Endothelial cell (in vitro differentiated cells): ENCODE measurements around the gene EYA2. TPM values are rescaled to one million over a fixed set of nuclear protein-coding genes. Genes with fewer than 3 reads are reported as not detected.

Experiments used
- DNase-seq: peaks from one replicate; pipeline ENCODE4 v3.0.0; 2021; ENCODE audit warnings: low spot score
- H3K27ac Mint-ChIP-seq: one replicate; pipeline ENCODE4 v1.8.0; 2021; ENCODE audit warnings: mixed read lengths, inconsistent platforms; ENCODE audit not compliant: unreplicated experiment
- H3K27me3 Mint-ChIP-seq: one replicate; pipeline ENCODE4 v1.8.0; 2021; ENCODE audit warnings: mild to moderate bottlenecking, moderate library complexity, mixed read lengths, inconsistent platforms; ENCODE audit not compliant: unreplicated experiment
- H3K36me3 Mint-ChIP-seq: one replicate; pipeline ENCODE4 v1.8.0; 2021; ENCODE audit warnings: mild to moderate bottlenecking, low read depth, mixed read lengths, inconsistent platforms; ENCODE audit not compliant: unreplicated experiment
- H3K4me1 Mint-ChIP-seq: one replicate; pipeline ENCODE4 v1.8.0; 2021; ENCODE audit warnings: mild to moderate bottlenecking, mixed read lengths, inconsistent platforms; ENCODE audit not compliant: unreplicated experiment
- H3K4me3 Mint-ChIP-seq: one replicate; pipeline ENCODE4 v1.8.0; 2021; ENCODE audit warnings: mild to moderate bottlenecking, mixed read lengths, inconsistent platforms; ENCODE audit not compliant: unreplicated experiment
- H3K9me3 Mint-ChIP-seq: one replicate; pipeline ENCODE4 v1.8.0; 2021; ENCODE audit warnings: mixed read lengths, inconsistent platforms; ENCODE audit not compliant: unreplicated experiment
- total RNA-seq: library from RNA; stranded (reverse); fragmentation: NEBNext Ultra II Directional; extraction: Animal tissue kit (Norgen Biotek cat#: 25700); gene quantifications from one replicate; pipeline ENCODE4 v1.2.1, GENCODE V29; 2021; ENCODE audit not compliant: unreplicated experiment
- TF ChIP-seq, protein P1 (sequence below): fragments of 200-600 bp; sonication (generic); IDR thresholded peaks from one replicate; pipeline ENCODE4 v1.5.0; 2021; ENCODE audit warnings: antibody characterized with exemption; ENCODE audit not compliant: unreplicated experiment

The EYA2 gene
- total RNA-seq, 1 donor from 2014 or later, result not detected

DNA sequence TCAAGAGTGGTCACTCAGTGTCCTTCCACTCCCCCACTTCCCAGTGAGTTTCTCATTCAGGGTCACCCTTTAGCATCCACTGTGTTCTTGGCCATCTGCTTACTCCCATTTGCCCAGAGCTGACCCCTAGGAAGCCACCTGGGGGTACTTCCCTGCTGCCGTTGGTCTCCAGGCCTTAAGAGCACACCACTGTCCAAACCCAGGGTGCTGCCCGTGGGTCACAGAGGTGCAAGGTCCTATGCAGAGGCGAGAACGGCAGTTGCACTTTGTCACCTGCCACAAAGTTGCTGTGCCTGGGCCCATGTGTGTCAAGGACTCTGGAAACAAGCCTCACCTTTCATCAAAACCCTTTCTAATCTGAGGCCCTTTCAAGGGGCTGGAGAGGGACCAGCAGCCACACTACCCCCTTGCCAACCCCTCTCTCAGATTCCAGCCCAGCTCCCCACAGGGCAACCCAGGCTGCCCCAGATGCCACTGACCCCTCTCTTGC is 270.8 kb downstream of the EYA2 start:
- no peak for DNase-seq
- H3K27me3 Mint-ChIP-seq, result peaks cover 6% of the 10 kb centered on the region
- TF ChIP-seq, protein P1, sequence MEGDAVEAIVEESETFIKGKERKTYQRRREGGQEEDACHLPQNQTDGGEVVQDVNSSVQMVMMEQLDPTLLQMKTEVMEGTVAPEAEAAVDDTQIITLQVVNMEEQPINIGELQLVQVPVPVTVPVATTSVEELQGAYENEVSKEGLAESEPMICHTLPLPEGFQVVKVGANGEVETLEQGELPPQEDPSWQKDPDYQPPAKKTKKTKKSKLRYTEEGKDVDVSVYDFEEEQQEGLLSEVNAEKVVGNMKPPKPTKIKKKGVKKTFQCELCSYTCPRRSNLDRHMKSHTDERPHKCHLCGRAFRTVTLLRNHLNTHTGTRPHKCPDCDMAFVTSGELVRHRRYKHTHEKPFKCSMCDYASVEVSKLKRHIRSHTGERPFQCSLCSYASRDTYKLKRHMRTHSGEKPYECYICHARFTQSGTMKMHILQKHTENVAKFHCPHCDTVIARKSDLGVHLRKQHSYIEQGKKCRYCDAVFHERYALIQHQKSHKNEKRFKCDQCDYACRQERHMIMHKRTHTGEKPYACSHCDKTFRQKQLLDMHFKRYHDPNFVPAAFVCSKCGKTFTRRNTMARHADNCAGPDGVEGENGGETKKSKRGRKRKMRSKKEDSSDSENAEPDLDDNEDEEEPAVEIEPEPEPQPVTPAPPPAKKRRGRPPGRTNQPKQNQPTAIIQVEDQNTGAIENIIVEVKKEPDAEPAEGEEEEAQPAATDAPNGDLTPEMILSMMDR, result no peak
- H3K36me3 Mint-ChIP-seq, result no peaks in the 10 kb centered on the region
- H3K4me1 Mint-ChIP-seq, result no peaks in the 10 kb centered on the region
- no peak overlapping the region for H3K4me3 Mint-ChIP-seq
- no peak overlapping the region for H3K27ac Mint-ChIP-seq
- no peaks in the 10 kb centered on the region for H3K9me3 Mint-ChIP-seq

DNA sequence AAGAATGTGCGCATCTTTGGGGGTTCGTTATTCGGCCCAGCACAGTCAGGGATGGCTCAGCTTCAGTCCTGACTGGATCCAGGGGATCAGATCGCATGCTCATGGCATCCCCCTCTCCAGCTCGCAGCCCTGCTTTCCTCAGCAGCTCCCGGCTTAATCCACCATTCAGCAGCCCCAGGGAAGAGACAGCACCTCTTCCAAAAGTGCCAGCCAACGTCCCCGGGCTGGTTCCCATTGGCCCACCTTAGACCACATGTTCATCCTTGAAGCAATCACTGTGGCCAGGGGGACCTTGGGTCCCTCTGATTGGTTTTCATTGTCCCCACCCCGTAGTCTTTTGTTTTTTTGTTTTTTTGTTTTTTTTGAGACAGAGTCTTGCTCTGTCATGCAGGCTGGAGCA is 273.2 kb downstream of the EYA2 start:
- Mint-ChIP-seq H3K27ac (no peak overlapping the region), H3K36me3 (no peaks in the 10 kb centered on the region), H3K4me1 (no peaks in the 10 kb centered on the region), H3K27me3 (peaks cover 9% of the 10 kb centered on the region), H3K4me3 (no peak overlapping the region), H3K9me3 (no peaks in the 10 kb centered on the region)
- no peak for DNase-seq
- TF ChIP-seq, protein P1, result no peak

DNA sequence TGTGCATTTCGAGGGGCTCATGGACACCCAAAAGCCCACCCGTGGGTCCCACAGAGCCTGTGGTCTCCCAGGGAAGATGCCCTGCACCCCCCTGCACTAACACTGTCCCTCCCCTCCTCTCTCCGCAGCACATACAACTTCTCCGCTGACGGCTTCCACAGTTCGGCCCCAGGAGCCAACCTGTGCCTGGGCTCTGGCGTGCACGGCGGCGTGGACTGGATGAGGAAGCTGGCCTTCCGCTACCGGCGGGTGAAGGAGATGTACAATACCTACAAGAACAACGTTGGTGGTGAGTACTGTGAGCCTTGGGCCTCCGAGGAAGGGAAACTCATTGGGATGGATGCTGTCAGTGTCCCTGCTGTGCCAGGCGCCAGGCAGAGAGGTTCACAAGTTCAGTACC is 277.9 kb downstream of the EYA2 start:
- Mint-ChIP-seq H3K27ac (no peak overlapping the region), H3K4me3 (no peak overlapping the region), H3K9me3 (no peaks in the 10 kb centered on the region), H3K4me1 (peaks cover 6% of the 10 kb centered on the region), H3K36me3 (no peaks in the 10 kb centered on the region), H3K27me3 (peaks cover 6% of the 10 kb centered on the region)
- TF ChIP-seq, protein P1, result no peak
- DNase-seq, result no peak

DNA sequence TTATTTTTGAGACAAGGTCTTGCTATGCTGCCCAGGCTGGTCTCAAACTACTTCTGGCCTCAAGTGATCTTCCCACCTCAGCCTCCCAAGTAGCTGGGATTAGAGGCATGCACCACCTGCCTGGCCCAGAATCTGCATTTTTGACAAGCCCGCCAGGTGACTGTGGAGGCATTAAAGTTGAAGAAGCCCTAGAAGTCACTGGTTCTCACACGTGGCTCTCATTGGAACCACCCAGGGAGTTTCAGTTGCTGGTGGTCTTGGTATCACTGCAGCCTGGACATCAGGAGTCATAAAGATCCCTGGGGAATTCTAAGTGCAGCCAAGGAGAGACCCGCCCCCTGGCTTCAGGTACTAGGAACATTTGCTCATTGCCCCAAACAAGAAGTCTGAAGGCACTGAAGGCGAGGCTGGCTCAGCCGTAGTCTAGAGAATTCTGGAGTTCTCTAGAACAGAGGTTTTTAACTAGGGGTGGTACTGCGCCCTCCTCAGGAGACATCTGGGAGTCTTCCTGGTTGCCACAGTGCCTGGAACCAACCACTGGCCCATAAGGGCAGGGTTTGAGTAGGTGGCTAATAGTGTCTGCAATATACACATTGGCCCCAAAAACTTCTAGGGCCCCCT is 279.1 kb downstream of the EYA2 start:
- H3K36me3 Mint-ChIP-seq, result no peaks in the 10 kb centered on the region
- no peak overlapping the region for H3K4me3 Mint-ChIP-seq
- H3K4me1 Mint-ChIP-seq, result peaks cover 6% of the 10 kb centered on the region
- peaks cover 6% of the 10 kb centered on the region for H3K27me3 Mint-ChIP-seq
- TF ChIP-seq, protein P1, result no peak
- no peak overlapping the region for H3K27ac Mint-ChIP-seq
- no peak for DNase-seq
- no peaks in the 10 kb centered on the region for H3K9me3 Mint-ChIP-seq

DNA sequence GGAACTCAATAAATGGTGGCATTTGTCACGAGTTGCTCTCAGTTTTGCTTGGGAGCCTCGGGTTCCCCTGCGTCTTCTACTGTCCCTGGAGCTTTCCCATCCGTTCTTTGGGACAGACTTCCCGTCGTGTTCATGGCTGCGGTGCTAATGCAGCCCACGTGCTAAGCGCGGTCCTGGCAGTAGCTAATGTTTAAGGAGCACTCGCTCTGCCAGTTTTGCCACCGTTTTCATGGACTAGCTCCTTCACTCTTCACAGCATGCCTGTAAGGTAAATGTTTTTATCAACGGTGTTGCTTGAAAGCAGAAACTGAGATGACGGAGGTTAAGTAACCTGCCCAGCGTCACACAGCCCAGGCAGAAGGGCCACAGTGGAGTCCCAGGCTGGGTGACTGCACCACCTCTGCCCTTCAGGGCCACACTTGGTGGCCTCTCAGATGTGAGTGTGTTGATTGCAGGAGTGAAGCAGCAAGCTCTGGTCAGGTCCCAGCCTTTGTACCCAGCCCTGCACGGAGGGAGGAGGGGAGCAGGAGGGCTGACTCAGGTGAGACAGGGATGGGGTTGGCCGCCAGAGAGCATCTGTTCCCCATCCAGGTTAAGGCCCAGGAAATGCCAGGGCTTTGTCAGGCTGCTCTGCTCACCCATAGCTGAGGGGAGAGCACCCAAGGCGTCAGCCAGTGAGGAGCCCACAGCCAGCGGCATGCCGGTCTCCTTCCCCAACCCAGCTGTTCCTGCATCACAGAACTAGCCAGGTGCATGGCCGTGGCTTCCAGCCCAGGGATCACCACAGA is 280.0 kb downstream of the EYA2 start:
- Mint-ChIP-seq H3K4me3 (no peak overlapping the region), H3K36me3 (no peaks in the 10 kb centered on the region), H3K9me3 (no peaks in the 10 kb centered on the region), H3K27me3 (peaks cover 4% of the 10 kb centered on the region), H3K4me1 (peaks cover 6% of the 10 kb centered on the region), H3K27ac (no peak overlapping the region)
- TF ChIP-seq, protein P1, result no peak
- DNase-seq, result no peak
